GM21390 (cell line): ENCODE results near the gene DCK.

Experiments used
- ATAC-seq: cut with Tn5 transposase; IDR thresholded peaks from one replicate; pipeline ENCODE4 v1.9.1; 2021; ENCODE audit not compliant: unreplicated experiment

DCK gene

GRCh38 chr4:70993181-70994068 lies at the start of gene DCK:
TSS of gene DCK (plus strand) at chr4:70993649. CDS start at chr4:70993836, 187 bp downstream.
- ATAC-seq = peak; percentile 80

GRCh38 chr4:70945046-70945445 lies 48.4 kb upstream of the DCK start:
- ATAC-seq = peak; percentile 36

- ATAC-seq = no peak
These were observed 47.9 kb upstream of the DCK start for GRCh38 chr4:70945452-70946055.

GRCh38 chr4:70946939-70947338 lies 46.5 kb upstream of the DCK start:
- ATAC-seq = no peak

GRCh38 chr4:70948665-70949260 lies 44.7 kb upstream of the DCK start:
- no peak for ATAC-seq

GRCh38 chr4:70954032-70954431 lies 39.4 kb upstream of the DCK start:
- peak; percentile 55 for ATAC-seq

- ATAC-seq = no peak
These were observed 36.8 kb upstream of the DCK start for GRCh38 chr4:70956549-70957210.

GRCh38 chr4:70958681-70959080 lies 34.8 kb upstream of the DCK start:
- ATAC-seq = no peak

- ATAC-seq = no peak
These were observed 24.4 kb upstream of the DCK start for GRCh38 chr4:70969076-70969475.

- ATAC-seq = no peak
These were observed 17.2 kb upstream of the DCK start for GRCh38 chr4:70976252-70976651.

- no peak for ATAC-seq
These were observed 13.9 kb upstream of the DCK start for GRCh38 chr4:70979445-70980008.

- no peak for ATAC-seq
These were observed 13.3 kb upstream of the DCK start for GRCh38 chr4:70980196-70980595.

GRCh38 chr4:70984106-70984505 lies 9.3 kb upstream of the DCK start:
- ATAC-seq = no peak

GRCh38 chr4:70984589-70984988 lies 8.9 kb upstream of the DCK start:
- no peak for ATAC-seq

- no peak for ATAC-seq
These were observed 1.9 kb upstream of the DCK start for GRCh38 chr4:70991596-70991995.

- ATAC-seq = no peak
These were observed 1.0 kb upstream of the DCK start for GRCh38 chr4:70992391-70992881.

GRCh38 chr4:70994069-70994366 lies 569 bp downstream of the DCK start:
- no peak for ATAC-seq

GRCh38 chr4:70994387-70995099 lies 1.1 kb downstream of the DCK start:
- peak; percentile 44 for ATAC-seq

- ATAC-seq = no peak
These were observed 2.5 kb downstream of the DCK start for GRCh38 chr4:70996018-70996360.

- ATAC-seq = no peak
These were observed 3.6 kb downstream of the DCK start for GRCh38 chr4:70997036-70997435.

GRCh38 chr4:70997546-70997945 lies 4.1 kb downstream of the DCK start:
- no peak for ATAC-seq
